ENCODE results near the gene FAM107B. TPM values are rescaled to one million over a fixed set of nuclear protein-coding genes. Genes with fewer than 3 reads are reported as not detected.

Gene FAM107B
- total and polyA plus RNA-seq, 2 donors (not counting 3 experiments of a cell fraction or from before 2014, with no cell fraction given) = 39.2 to 176 TPM

- H3K27me3 ChIP-seq (ENCODE audit: control insufficient read depth in 2 of 2, insufficient read depth in 2 of 2, low read length in 2 of 2) = peaks cover 2 to 4% of the 10 kb centered on the region in 2 experiments
- no peaks in the 10 kb centered on the region for H4K20me1 ChIP-seq (replicated peaks; ENCODE audit: control insufficient read depth, extremely low read depth, insufficient read depth, low read length)
- dilution Hi-C loops (cut with MboI; ENCODE audit: extremely low pct_ligation_motif_present, low sequenced_read_pairs) = no loop called here
- H3K9me1 ChIP-seq (replicated peaks; ENCODE audit: control insufficient read depth, extremely low read depth, insufficient read depth, low read length) = no peaks in the 10 kb centered on the region
- H3K4me1 ChIP-seq (ENCODE audit: control insufficient read depth, extremely low read depth, insufficient read depth, low read length) = no peaks in the 10 kb centered on the region
- DNase-seq (ENCODE audit: low read depth, low spot score) (no peak), FAIRE-seq (no peak)
- H3K9me3 ChIP-seq (replicated peaks; ENCODE audit: control insufficient read depth, insufficient read depth, low read length) = no peaks in the 10 kb centered on the region
- TF ChIP-seq MYC (IDR thresholded peaks at IDR 0.05; ENCODE audit: low read depth, low read length) = no peak
- no peak for TF ChIP-seq FOS (IDR thresholded peaks at IDR 0.05; ENCODE audit: borderline replicate concordance, insufficient read depth, low read length)
- no peak for TF ChIP-seq POLR2A (IDR thresholded peaks at IDR 0.05; ENCODE audit: low read depth, low read length)
- no peak for TF ChIP-seq EZH2 (IDR thresholded peaks at IDR 0.05; ENCODE audit: borderline replicate concordance, low read depth, low read length, severe bottlenecking)
- no peak for TF ChIP-seq GATA2 (IDR thresholded peaks at IDR 0.05; ENCODE audit: insufficient read depth, insufficient read length, low read depth, low read length)
- TF ChIP-seq POLR2AphosphoS5 (IDR thresholded peaks at IDR 0.05; ENCODE audit: insufficient read depth, low read depth, low read length) = no peak
- no peak for TF ChIP-seq MAX (IDR thresholded peaks at IDR 0.05; ENCODE audit: insufficient read depth, insufficient read length)
- TF ChIP-seq JUN (IDR thresholded peaks at IDR 0.05; ENCODE audit: borderline replicate concordance, insufficient read depth, insufficient read length, low read depth) = no peak
- TF ChIP-seq CTCF (IDR thresholded peaks at IDR 0.05; ENCODE audit: extremely low read depth in 1 of 2, insufficient read depth in 1 of 2, low read depth in 1 of 2, low read length in 2 of 2) = no peak
- CTCF ChIA-PET = interaction anchor here (1.6 to 1.9 kb wide), 2 partner anchors 9 to 18 kb away, joined by 4 read pairs; no protein-coding TSS in a partner anchor
- no peak overlapping the region for H3K4me2 ChIP-seq (ENCODE audit: insufficient read depth, low read length)
- no TSS peak for BruUV-seq (replicated peaks)
- H3K9ac ChIP-seq (replicated peaks; ENCODE audit: extremely low read depth, insufficient read depth, low read length) = no peak overlapping the region
- no peaks in the 10 kb centered on the region for H3K79me2 ChIP-seq (ENCODE audit: control insufficient read depth, insufficient read depth, low read length)
- intact Hi-C loops (cut with micrococcal nuclease) = no loop called here
- H3K36me3 ChIP-seq (ENCODE audit: control insufficient read depth in 2 of 2, extremely low read depth in 1 of 2, insufficient read depth in 2 of 2, low read length in 2 of 2) = no peaks in the 10 kb centered on the region
- no peak overlapping the region for H3K4me3 ChIP-seq (replicated peaks in 1 of 3; ENCODE audit: insufficient read depth in 1 of 3, low read depth in 1 of 3, low read length in 3 of 3)
- H3K27ac ChIP-seq (ENCODE audit: insufficient read depth, low read depth, low read length) = no peak overlapping the region
- POLR2A ChIA-PET = no interaction called here
- H2AFZ ChIP-seq (ENCODE audit: low read depth, low read length) = no peak overlapping the region
These were observed 73.2 kb downstream of the FAM107B start for GRCh38 chr10:14701466-14701865.

All from endothelial cell of umbilical vein (primary cell).